CD4-positive, alpha-beta T cell (primary cell): ENCODE results near the gene PRTG. TPM values are rescaled to one million over a fixed set of nuclear protein-coding genes. Genes with fewer than 3 reads are reported as not detected.
A peak's percentile ranks its signal among the peaks of the same experiment; 100 is the strongest.

Experiments used
- ATAC-seq: fragments of 200-7000 bp; cut with Tn5 transposase; one replicate; pipeline ENCODE4 v1.10.0; 2022; ENCODE audit warnings: mild to moderate bottlenecking; ENCODE audit not compliant: poor library complexity
- CTCF ChIA-PET: fragments of 350-600 bp; sonication (Branson Sonifier 250); formaldehyde crosslinking; loops from one replicate; lab custom pipeline; 2021; ENCODE audit warnings: antibody characterized with exemption, inconsistent platforms; lab: Charles Lee
- POLR2A ChIA-PET: fragments of 350-600 bp; sonication (Branson Sonifier 250); formaldehyde crosslinking; loops from one replicate; lab custom pipeline; 2021; ENCODE audit warnings: antibody characterized with exemption, inconsistent platforms; lab: Charles Lee
- DNase-seq, 14 experiments: peaks; one replicate each; pipeline ENCODE4 v3.0.0-alpha.2; 2013 to 2020; ENCODE audit warnings: mixed read lengths in 2 of 14
- H3K27ac ChIP-seq, 2 donors: one replicate each; pipeline versions ENCODE4 v1.5.1 to v1.7.0; 2013; ENCODE audit warnings: low read length in 2 of 2, low read depth in 1 of 2, mild to moderate bottlenecking in 1 of 2
- H3K27me3 ChIP-seq, 2 experiments: 1 replicate in 1 of 2; 2 replicates in 1 of 2; pipeline versions ENCODE4 v1.6.1 to v1.7.0; 2013; ENCODE audit warnings: low read length in 2 of 2, control low read depth in 1 of 2, mild to moderate bottlenecking in 1 of 2, moderate library complexity in 1 of 2; ENCODE audit not compliant: insufficient read depth in 2 of 2, control insufficient read depth in 1 of 2
- H3K36me3 ChIP-seq: one replicate; pipeline ENCODE4 v1.6.1; 2013; ENCODE audit warnings: low read length, control low read depth; ENCODE audit not compliant: insufficient read depth
- H3K4me1 ChIP-seq: one replicate; pipeline ENCODE4 v1.6.1; 2013; ENCODE audit warnings: low read length, control low read depth; ENCODE audit not compliant: insufficient read depth
- H3K4me3 ChIP-seq: one replicate; pipeline ENCODE4 v1.5.1; 2013; ENCODE audit warnings: mild to moderate bottlenecking, low read length, moderate library complexity
- H3K9me3 ChIP-seq, 2 experiments: 1 replicate in 1 of 2; 2 replicates in 1 of 2; pipeline versions ENCODE4 v1.6.1 to v1.7.0; 2013; ENCODE audit warnings: low read length in 2 of 2, mild to moderate bottlenecking in 2 of 2, control low read depth in 1 of 2, moderate library complexity in 1 of 2; ENCODE audit not compliant: control insufficient read depth in 1 of 2, insufficient read depth in 1 of 2
- H3K27ac Mint-ChIP-seq: one replicate; pipeline ENCODE4 v1.8.0; 2020; ENCODE audit warnings: mixed read lengths
- H3K27me3 Mint-ChIP-seq: one replicate; pipeline ENCODE4 v1.8.0; 2021; ENCODE audit warnings: mixed read lengths
- H3K36me3 Mint-ChIP-seq: one replicate; pipeline ENCODE4 v1.8.0; 2021; ENCODE audit warnings: low read depth, mixed read lengths
- H3K4me1 Mint-ChIP-seq: one replicate; pipeline ENCODE4 v1.8.0; 2021; ENCODE audit warnings: low read depth, mixed read lengths
- H3K4me3 Mint-ChIP-seq: one replicate; pipeline ENCODE4 v1.8.0; 2020; ENCODE audit warnings: mild to moderate bottlenecking, mixed read lengths
- H3K9me3 Mint-ChIP-seq: one replicate; pipeline ENCODE4 v1.8.0; 2020; ENCODE audit warnings: mixed read lengths
- CTCF ChIP-seq: fragments of 200-600 bp; IDR thresholded peaks from one replicate; pipeline ENCODE4 v1.8.0; 2022; ENCODE audit warnings: antibody characterized with exemption, mild to moderate bottlenecking
- intact Hi-C, 2 experiments: fragments of 100-400 bp; cut with DNase I in 1 of 2; cut with micrococcal nuclease in 1 of 2; formaldehyde crosslinking; loops; one replicate each; pipeline versions ENCODE4 v1.15.1 to v1.9.0; 2023 to 2025; cut with DNase I, micrococcal nuclease
- total RNA-seq, 174 experiments: library from RNA in 2 of 174; stranded (reverse) in 2 of 174; gene quantifications; one replicate each; pipeline ENCODE4 v1.2.3 and lab custom pipeline; 2021 to 2026

PRTG gene
- total RNA-seq, 2 experiments from 2014 or later: not detected

GRCh38 chr15:55743729-55744655 is 1.0 kb upstream of the PRTG start:
- Mint-ChIP-seq H3K4me1 (no peaks in the 10 kb centered on the region), H3K4me3 (peak overlapping the region; percentile 81), H3K9me3 (no peaks in the 10 kb centered on the region), H3K36me3 (no peaks in the 10 kb centered on the region), H3K27me3 (peaks cover 26% of the 10 kb centered on the region), H3K27ac (no peak overlapping the region)
- Histone ChIP-seq H3K4me3 (no peak overlapping the region), H3K9me3 (no peaks in the 10 kb centered on the region), H3K27me3 (peaks cover 35 to 54% of the 10 kb centered on the region in 2 experiments), H3K4me1 (peaks cover 16% of the 10 kb centered on the region), H3K36me3 (no peaks in the 10 kb centered on the region), H3K27ac (no peak overlapping the region)
- ChIA-PET CTCF (no interaction called here), POLR2A (no interaction called here)
- TF ChIP-seq CTCF: no peak
- intact Hi-C loops: no loop called here
- ATAC-seq (no peak), DNase-seq (no peak)

- CTCF ChIA-PET: no interaction called here
- Mint-ChIP-seq H3K9me3 (no peaks in the 10 kb centered on the region), H3K36me3 (no peaks in the 10 kb centered on the region), H3K27ac (no peak overlapping the region), H3K27me3 (peaks cover 25% of the 10 kb centered on the region), H3K4me1 (no peaks in the 10 kb centered on the region), H3K4me3 (peak overlapping the region; percentile 60)
- no peak overlapping the region for H3K27ac ChIP-seq
- H3K4me1 ChIP-seq: peaks cover 16% of the 10 kb centered on the region
- H3K36me3 ChIP-seq: no peaks in the 10 kb centered on the region
- ATAC-seq (no peak), DNase-seq (peak in 1 of 14 experiments; percentile 17)
- intact Hi-C loops: no loop called here
- POLR2A ChIA-PET: no interaction called here
- TF ChIP-seq CTCF: no peak
- peaks cover 35 to 57% of the 10 kb centered on the region in 2 experiments for H3K27me3 ChIP-seq
- peak overlapping the region; percentile 14 for H3K4me3 ChIP-seq
- no peaks in the 10 kb centered on the region for H3K9me3 ChIP-seq
These were observed 440 bp downstream of the PRTG start for GRCh38 chr15:55742498-55742926.

GRCh38 chr15:55741833-55742497 is 987 bp downstream of the PRTG start:
- H3K27me3 ChIP-seq: peaks cover 35 to 61% of the 10 kb centered on the region in 2 experiments
- POLR2A ChIA-PET: no interaction called here

More at GRCh38 chr15:55741833-55742497, 987 bp downstream of the PRTG start:
- H3K27me3 Mint-ChIP-seq: peaks cover 25% of the 10 kb centered on the region
- no peaks in the 10 kb centered on the region for H3K36me3 Mint-ChIP-seq
- no peak overlapping the region for H3K4me3 Mint-ChIP-seq
- TF ChIP-seq CTCF: no peak
- DNase-seq: peak in 2 of 14 experiments; percentile 20 to 25
- no peaks in the 10 kb centered on the region for H3K9me3 Mint-ChIP-seq
- peak overlapping the region; percentile 39 for H3K4me3 ChIP-seq
- H3K36me3 ChIP-seq: no peaks in the 10 kb centered on the region
- peaks cover 16% of the 10 kb centered on the region for H3K4me1 ChIP-seq
- no peaks in the 10 kb centered on the region for H3K4me1 Mint-ChIP-seq
- H3K9me3 ChIP-seq: no peaks in the 10 kb centered on the region
- intact Hi-C loops: no loop called here
- ATAC-seq: no peak
- no peak overlapping the region for H3K27ac ChIP-seq
- CTCF ChIA-PET: no interaction called here
- no peak overlapping the region for H3K27ac Mint-ChIP-seq
